GM12872 (cell line): ENCODE data around the gene STXBP4.

Experiments
- TF ChIP-seq, protein P1 (sequence below): IDR thresholded peaks from 3 replicates; pipeline ENCODE4 v1.5.1; 2011; ENCODE audit warnings: low read depth, mild to moderate bottlenecking, low read length, moderate library complexity; ENCODE audit not compliant: insufficient read depth

STXBP4 gene

GRCh38 chr17:55121268-55121667 lies 152.7 kb downstream of the STXBP4 start:
- TF ChIP-seq, protein P1, sequence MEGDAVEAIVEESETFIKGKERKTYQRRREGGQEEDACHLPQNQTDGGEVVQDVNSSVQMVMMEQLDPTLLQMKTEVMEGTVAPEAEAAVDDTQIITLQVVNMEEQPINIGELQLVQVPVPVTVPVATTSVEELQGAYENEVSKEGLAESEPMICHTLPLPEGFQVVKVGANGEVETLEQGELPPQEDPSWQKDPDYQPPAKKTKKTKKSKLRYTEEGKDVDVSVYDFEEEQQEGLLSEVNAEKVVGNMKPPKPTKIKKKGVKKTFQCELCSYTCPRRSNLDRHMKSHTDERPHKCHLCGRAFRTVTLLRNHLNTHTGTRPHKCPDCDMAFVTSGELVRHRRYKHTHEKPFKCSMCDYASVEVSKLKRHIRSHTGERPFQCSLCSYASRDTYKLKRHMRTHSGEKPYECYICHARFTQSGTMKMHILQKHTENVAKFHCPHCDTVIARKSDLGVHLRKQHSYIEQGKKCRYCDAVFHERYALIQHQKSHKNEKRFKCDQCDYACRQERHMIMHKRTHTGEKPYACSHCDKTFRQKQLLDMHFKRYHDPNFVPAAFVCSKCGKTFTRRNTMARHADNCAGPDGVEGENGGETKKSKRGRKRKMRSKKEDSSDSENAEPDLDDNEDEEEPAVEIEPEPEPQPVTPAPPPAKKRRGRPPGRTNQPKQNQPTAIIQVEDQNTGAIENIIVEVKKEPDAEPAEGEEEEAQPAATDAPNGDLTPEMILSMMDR: no peak

DNA sequence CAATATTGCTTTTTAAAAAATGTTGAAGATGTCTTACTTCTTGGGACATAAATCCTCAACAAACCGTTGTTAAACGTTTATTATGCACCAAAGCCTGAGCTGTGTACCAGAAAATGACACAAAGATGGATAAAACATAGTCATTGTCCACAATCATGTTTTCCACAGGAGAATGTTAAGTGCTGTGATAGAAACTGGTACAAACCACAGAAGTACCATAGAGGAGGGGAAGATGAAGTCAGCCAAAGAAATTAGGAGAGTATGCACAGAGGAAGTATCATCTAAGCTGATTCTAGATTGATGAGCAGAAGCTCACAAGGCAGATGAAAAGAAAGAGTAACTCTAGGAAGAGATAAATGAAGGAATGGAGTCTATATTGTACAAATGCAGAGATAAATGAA lies 153.5 kb downstream of the STXBP4 start:
- TF ChIP-seq, protein P1: no peak

GRCh38 chr17:55124730-55125360 lies 156.3 kb downstream of the STXBP4 start:
- TF ChIP-seq, protein P1: no peak

GRCh38 chr17:55133583-55133982 lies 165.0 kb downstream of the STXBP4 start:
- TF ChIP-seq, protein P1: no peak

- TF ChIP-seq, protein P1: no peak
These were observed 166.1 kb downstream of the STXBP4 start for GRCh38 chr17:55134486-55135157.

GRCh38 chr17:55140809-55141208 lies 172.2 kb downstream of the STXBP4 start:
- TF ChIP-seq, protein P1: no peak

- TF ChIP-seq, protein P1: no peak
These were observed 176.0 kb downstream of the STXBP4 start for GRCh38 chr17:55144518-55144917.
